BJ (cell line): ENCODE results near the gene ADCY10. TPM values are rescaled to one million over a fixed set of nuclear protein-coding genes. Genes with fewer than 3 reads are reported as not detected.
A peak's percentile ranks its signal among the peaks of the same experiment; 100 is the strongest.

Experiments
- CTCF ChIA-PET: fragments of 350-600 bp; formaldehyde crosslinking; extraction: SDS; loops from one replicate; lab custom pipeline; 2021; ENCODE audit warnings: antibody characterized with exemption, inconsistent platforms; lab: Yijun Ruan, JAX
- POLR2A ChIA-PET: fragments of 300-600 bp; sonication (Branson Sonifier 250); formaldehyde crosslinking; extraction: SDS; loops from one replicate; lab custom pipeline; 2021; ENCODE audit warnings: antibody characterized with exemption; lab: Charles Lee
- DNase-seq: peaks from one replicate; pipeline ENCODE4 v3.0.0-alpha.2; 2011; ENCODE audit warnings: low read depth
- H3K27me3 ChIP-seq: 2 replicates; pipeline ENCODE4 v1.6.0; 2011; ENCODE audit warnings: low read length; ENCODE audit not compliant: control insufficient read depth, insufficient read depth
- H3K36me3 ChIP-seq: 2 replicates; pipeline ENCODE4 v1.5.1; 2011; ENCODE audit warnings: low read length; ENCODE audit not compliant: control insufficient read depth, insufficient read depth
- H3K4me3 ChIP-seq: 2 replicates; pipeline ENCODE4 v1.5.1; 2011; ENCODE audit warnings: low read depth, mild to moderate bottlenecking, control low read depth, low read length
- CTCF ChIP-seq: IDR thresholded peaks from 2 replicates; pipeline ENCODE4 v1.5.1; 2011; ENCODE audit warnings: low read depth, mild to moderate bottlenecking, control low read depth, inconsistent platforms, low read length, moderate library complexity; ENCODE audit not compliant: insufficient read depth
- polyA plus RNA-seq: library from polyadenylated mRNA; depleted of rRNA; stranded (reverse); fragments of >200 nt; gene quantifications from 2 replicates; pipeline ENCODE4 v1.2.3, GENCODE V29; 2011

ADCY10 gene
- polyA plus RNA-seq, 1 experiment, result 0.05 TPM

- no peak for TF ChIP-seq CTCF
- Histone ChIP-seq H3K27me3 (no peaks in the 10 kb centered on the region), H3K4me3 (no peak overlapping the region), H3K36me3 (peaks cover 6% of the 10 kb centered on the region)
- no peak for DNase-seq
- ChIA-PET CTCF (interaction anchor here (0.7 kb wide), 1 partner anchor 139 kb away, joined by 3 read pairs; no protein-coding TSS in a partner anchor), POLR2A (no interaction called here)
Observed at GRCh38 chr1:167949785-167950184, 35.9 kb upstream of the ADCY10 start.

GRCh38 chr1:167947733-167948132, 33.8 kb upstream of the ADCY10 start:
- H3K27me3 ChIP-seq, result no peaks in the 10 kb centered on the region
- no peak overlapping the region for H3K4me3 ChIP-seq
- POLR2A ChIA-PET, result no interaction called here
- CTCF ChIA-PET, result no interaction called here
- no peak for TF ChIP-seq CTCF
- H3K36me3 ChIP-seq, result peaks cover 3% of the 10 kb centered on the region
- no peak for DNase-seq

GRCh38 chr1:167943541-167943940, 29.6 kb upstream of the ADCY10 start:
- Histone ChIP-seq H3K4me3 (no peak overlapping the region), H3K36me3 (no peaks in the 10 kb centered on the region), H3K27me3 (no peaks in the 10 kb centered on the region)
- CTCF ChIA-PET, result no interaction called here
- DNase-seq, result no peak
- TF ChIP-seq CTCF, result no peak
- POLR2A ChIA-PET, result no interaction called here

GRCh38 chr1:167940264-167940663, 26.3 kb upstream of the ADCY10 start:
- H3K36me3 ChIP-seq, result no peaks in the 10 kb centered on the region
- H3K4me3 ChIP-seq, result no peak overlapping the region
- TF ChIP-seq CTCF, result no peak
- DNase-seq, result no peak
- CTCF ChIA-PET, result interaction anchor here (0.7 kb wide), 1 partner anchor 32 kb away, joined by 3 read pairs; no protein-coding TSS in a partner anchor
- POLR2A ChIA-PET, result no interaction called here
- H3K27me3 ChIP-seq, result no peaks in the 10 kb centered on the region

- ChIA-PET CTCF (no interaction called here), POLR2A (no interaction called here)
- H3K36me3 ChIP-seq, result no peaks in the 10 kb centered on the region
- no peak for TF ChIP-seq CTCF
- peak overlapping the region; percentile 99 for H3K4me3 ChIP-seq
- DNase-seq, result no peak
- no peaks in the 10 kb centered on the region for H3K27me3 ChIP-seq
Observed at GRCh38 chr1:167938080-167938636, 24.2 kb upstream of the ADCY10 start.
